Stimulated activated CD8-positive, alpha-beta memory T cell treated with anti-CD3 and anti-CD28 coated beads, Interleukin-7, amount 100 ng/mL, for 1 hour (primary cell): ENCODE results near the gene VWCE.
"Not testable (repeated sequence)": the region's sequence is repeated elsewhere in the genome, so short reads cannot be mapped to it uniquely, and the experiment has no call there.

Experiments used
- DNase-seq, 2 donors: peaks; one replicate each; pipeline ENCODE4 v3.0.0-alpha.2; 2020; ENCODE audit warnings: low read depth in 2 of 2

The VWCE gene

DNA sequence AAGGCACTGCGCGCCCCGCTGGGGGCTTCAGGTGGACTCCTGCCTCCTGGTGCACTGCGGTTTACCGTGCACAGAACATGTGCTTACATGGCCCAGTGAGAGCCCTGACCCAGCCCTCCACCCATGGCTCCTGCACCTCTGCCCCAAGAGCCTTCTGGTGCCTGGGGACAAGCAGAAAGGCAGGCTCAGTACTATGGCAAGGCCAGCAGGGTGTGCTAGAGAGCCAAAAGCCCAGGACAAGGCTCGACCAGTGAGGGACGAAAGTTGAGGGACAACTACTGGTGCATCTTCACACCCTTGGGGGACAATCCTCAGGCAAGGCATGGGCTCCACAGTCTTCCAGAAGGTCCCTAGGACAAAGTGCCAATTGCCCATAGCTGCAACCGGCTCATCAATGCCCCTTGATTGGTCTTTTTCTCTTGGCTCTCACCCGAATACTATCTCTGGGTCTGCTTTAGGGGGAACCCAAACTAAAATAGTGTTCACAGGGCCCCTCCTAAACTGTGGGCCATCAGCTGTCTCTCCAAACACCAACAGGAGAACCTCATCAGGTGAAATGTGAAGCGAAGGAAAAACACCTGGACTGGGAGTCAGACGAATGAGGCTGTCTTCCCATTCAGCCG, 40.6 kb downstream of the VWCE start:
- DNase-seq, result peak; percentile 12 to 25

DNA sequence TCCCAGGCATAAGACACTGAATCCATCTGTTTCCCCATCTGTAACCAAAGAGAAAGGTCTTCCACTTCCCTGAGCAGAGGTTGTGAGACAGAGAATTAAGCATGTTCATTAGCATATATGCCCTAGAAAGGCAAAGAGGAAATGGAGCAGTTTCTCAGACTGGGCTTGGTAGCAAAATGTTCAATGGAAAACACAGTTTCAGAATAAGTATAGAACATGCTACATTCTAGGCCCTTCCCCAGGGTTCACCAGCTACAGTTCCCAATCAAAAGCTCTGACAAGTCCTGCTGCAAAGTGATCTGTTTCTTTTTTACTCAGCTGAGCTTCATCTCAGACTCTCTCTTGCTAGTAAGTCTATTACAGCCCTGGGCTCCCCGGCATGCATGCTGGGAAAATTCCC, 42.8 kb downstream of the VWCE start:
- not testable (repeated sequence) for DNase-seq

DNA sequence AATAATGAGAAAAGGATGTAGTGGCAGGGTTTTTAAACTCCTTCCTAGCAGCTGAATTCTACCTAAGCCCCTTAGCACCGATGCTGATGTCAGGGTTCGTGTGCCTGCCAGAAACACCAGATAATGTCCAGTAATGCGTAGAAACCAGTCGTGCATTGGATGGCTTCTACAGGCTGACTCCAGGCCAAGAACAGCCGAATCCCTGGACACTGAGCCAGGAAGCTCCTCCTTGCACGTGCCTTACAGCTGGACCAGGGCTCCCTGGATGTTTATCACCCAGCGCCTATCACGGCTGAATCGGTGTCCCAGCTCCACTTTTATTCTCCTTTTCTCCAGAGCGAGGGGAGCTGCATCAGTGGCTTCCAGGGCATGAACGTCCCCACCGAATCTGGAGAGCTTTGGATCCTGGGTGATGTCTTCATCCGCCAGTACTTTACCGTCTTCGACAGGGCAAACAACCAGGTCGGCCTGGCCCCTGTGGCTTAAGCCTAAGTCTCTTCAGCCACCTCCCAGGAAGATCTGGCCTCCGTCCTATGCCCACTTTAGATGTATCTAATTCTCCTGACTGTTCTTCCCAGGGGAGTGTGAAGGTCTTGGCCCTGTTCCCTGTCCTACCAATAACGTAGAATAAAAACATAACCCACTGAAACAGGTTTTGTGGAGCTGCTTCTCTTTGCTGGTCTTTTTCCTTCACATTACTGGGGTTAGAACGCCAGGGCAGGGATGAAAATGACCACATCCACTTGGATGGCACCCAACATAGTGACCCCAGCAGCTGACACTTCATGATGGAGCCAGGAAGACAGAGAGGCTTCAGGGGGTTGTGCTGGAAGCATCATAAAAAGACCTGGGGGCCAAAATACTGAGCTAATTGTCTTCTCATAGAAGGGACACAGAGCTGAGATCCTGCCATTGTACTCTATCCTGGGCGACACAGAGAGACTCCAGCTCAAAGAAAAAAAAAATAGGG, 44.0 kb downstream of the VWCE start:
- not testable (repeated sequence) for DNase-seq

GRCh38 chr11:61249201-61249600, 45.9 kb downstream of the VWCE start:
- not testable (repeated sequence) for DNase-seq

GRCh38 chr11:61248071-61248470, 47.0 kb downstream of the VWCE start:
- not testable (repeated sequence) for DNase-seq

DNA sequence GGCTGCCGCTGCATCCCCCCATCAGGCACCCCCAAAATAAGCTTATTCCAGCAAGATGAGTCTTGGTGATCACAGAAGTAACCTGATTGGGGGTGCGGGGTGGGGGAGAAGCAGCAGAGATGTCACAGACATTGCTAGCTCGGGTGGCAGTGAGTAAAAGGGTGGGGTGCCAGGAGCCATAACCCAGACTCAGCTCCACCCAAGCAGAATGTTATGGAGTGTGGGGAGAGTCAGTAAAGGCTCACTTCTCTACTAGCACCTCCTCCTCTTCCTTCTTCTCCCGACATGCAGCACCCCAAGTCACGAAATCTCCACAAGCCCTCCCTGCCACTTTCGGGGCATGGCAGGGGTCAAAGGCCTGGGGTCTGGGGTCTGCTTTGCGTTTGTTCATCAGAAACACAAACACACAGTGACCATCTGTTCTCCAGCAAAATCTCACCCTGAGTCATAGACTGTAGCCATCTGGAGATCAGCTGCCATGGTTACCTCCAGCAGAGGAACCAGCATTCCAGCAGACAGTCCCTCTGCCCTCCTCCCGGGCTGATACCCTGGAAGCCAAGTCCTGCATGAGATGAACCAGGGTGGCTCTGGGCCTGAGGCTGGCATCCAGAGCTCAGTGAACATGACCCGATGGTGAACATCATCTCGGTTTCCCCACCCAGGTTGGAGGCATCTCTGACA, 49.7 kb downstream of the VWCE start:
- not testable (repeated sequence) for DNase-seq

GRCh38 chr11:61241526-61241925, 53.6 kb downstream of the VWCE start:
- not testable (repeated sequence) for DNase-seq

GRCh38 chr11:61240875-61241274, 54.2 kb downstream of the VWCE start, which contains the start of gene PGA5:
Gene PGA5 (plus strand): TSS chr11:61241175. CDS start chr11:61241227, 52 bp downstream.
- not testable (repeated sequence) for DNase-seq

- not testable (repeated sequence) for DNase-seq
Measured at GRCh38 chr11:61240288-61240687, 54.8 kb downstream of the VWCE start.

DNA sequence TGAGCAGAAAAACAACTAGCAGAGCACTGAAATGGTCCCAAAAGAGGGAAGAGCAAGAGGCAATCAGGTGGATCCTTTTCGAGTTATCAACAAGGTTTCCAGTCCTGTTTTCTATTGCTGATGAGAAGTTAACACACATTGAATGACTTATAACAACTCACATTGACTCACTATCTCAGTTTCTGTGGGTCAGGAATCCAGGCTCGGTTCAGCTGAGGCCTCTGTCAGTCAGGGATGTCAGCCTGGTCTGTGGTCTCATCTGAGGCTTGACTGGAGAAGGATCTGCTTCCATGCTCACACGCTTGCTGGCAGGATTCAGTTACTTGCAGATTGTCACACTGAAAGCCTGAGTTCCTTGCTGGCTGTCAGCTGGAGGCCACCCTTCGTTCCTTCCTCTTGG, 58.0 kb downstream of the VWCE start:
- not testable (repeated sequence) for DNase-seq

DNA sequence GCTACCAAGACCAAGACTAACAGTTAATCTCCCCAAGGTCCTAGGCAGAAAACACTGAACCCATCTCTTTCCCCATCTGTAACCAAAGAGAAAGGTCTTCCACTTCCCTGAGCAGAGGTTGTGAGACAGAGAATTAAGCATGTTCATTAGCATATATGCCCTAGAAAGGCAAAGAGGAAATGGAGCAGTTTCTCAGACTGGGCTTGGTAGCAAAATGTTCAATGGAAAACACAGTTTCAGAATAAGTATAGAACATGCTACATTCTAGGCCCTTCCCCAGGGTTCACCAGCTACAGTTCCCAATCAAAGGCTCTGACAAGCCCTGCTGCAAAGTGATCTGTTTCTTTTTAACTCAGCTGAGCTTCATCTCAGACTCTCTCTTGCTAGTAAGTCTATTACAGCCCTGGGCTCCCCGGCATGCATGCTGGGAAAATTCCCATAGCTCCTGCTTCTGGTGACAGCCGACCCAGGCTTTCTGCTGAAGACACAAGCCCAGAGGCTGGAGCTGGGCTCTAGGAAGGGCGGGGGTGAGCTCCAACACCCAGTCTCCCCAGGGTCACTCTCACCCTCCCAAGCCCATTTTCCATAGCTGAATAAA, 62.5 kb downstream of the VWCE start:
- not testable (repeated sequence) for DNase-seq

DNA sequence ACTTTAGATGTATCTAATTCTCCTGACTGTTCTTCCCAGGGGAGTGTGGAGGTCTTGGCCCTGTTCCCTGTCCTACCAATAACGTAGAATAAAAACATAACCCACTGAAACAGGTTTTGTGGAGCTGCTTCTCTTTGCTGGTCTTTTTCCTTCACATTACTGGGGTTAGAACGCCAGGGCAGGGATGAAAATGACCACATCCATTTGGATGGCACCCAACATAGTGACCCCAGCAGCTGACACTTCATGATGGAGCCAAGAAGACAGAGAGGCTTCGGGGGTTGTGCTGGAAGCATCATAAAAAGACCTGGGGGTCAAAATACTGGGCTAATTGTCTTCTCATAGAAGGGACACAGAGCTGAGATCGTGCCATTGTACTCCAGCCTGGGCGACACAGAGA, 63.5 kb downstream of the VWCE start:
- not testable (repeated sequence) for DNase-seq

- DNase-seq, result not testable (repeated sequence)
Measured at GRCh38 chr11:61231033-61231432, 64.1 kb downstream of the VWCE start.

GRCh38 chr11:61229458-61229857, 65.7 kb downstream of the VWCE start:
- not testable (repeated sequence) for DNase-seq

DNA sequence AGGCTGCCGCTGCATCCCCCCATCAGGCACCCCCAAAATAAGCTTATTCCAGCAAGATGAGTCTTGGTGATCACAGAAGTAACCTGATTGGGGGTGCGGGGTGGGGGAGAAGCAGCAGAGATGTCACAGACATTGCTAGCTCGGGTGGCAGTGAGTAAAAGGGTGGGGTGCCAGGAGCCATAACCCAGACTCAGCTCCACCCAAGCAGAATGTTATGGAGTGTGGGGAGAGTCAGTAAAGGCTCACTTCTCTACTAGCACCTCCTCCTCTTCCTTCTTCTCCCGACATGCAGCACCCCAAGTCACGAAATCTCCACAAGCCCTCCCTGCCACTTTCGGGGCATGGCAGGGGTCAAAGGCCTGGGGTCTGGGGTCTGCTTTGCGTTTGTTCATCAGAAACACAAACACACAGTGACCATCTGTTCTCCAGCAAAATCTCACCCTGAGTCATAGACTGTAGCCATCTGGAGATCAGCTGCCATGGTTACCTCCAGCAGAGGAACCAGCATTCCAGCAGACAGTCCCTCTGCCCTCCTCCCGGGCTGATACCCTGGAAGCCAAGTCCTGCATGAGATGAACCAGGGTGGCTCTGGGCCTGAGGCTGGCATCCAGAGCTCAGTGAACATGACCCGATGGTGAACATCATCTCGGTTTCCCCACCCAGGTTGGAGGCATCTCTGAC, 68.5 kb downstream of the VWCE start:
- DNase-seq, result not testable (repeated sequence)

GRCh38 chr11:61222692-61223091, 72.4 kb downstream of the VWCE start:
- not testable (repeated sequence) for DNase-seq

DNA sequence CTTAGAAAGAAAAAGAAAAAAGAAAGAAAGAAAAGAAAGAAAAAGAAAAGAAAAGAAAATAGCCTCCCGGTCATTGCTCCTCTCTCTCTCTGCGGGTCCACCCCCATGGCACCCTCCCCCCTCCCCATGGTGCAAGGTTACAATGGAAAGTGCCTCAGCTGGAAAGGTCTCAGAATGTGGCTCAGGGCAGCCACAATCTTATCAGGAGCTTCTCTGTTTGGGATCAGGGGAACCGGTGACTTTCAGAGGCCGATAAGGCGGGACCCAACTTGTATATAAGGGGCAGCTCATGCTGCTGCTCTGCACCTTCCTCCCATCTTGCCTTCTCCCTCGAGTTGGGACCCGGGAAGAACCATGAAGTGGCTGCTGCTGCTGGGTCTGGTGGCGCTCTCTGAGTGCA, 73.1 kb downstream of the VWCE start, which contains the start of gene PGA4:
PGA4 (plus strand) TSS at position 301 of the 400 bp plus-strand sequence; CDS start at position 355, 54 bp downstream.
- DNase-seq, result not testable (repeated sequence)

DNA sequence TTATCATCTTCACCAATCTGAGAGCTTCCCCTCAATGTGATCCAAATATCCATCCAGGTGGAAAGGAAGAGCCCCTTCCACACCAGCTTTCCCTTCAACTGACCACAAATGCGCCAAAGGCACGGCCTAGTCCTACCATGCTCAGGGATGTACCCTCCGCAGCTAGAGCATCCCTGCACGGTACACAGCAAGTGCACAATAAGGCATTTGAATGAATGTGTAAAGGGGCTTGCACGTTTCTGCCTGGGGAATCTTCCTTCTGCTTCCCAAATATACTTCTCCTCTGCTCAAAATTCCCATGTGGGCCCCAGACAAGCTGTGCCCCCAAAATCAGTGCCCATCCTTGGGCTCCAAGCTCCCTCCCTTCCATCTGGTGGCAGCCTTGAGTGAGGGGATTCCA, 76.1 kb downstream of the VWCE start:
- DNase-seq, result not testable (repeated sequence)

GRCh38 chr11:61218306-61218705, 76.8 kb downstream of the VWCE start:
- DNase-seq, result not testable (repeated sequence)

DNA sequence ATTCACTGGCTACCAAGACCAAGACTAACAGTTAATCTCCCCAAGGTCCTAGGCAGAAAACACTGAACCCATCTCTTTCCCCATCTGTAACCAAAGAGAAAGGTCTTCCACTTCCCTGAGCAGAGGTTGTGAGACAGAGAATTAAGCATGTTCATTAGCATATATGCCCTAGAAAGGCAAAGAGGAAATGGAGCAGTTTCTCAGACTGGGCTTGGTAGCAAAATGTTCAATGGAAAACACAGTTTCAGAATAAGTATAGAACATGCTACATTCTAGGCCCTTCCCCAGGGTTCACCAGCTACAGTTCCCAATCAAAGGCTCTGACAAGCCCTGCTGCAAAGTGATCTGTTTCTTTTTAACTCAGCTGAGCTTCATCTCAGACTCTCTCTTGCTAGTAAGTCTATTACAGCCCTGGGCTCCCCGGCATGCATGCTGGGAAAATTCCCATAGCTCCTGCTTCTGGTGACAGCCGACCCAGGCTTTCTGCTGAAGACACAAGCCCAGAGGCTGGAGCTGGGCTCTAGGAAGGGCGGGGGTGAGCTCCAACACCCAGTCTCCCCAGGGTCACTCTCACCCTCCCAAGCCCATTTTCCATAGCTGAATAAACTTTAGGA, 81.3 kb downstream of the VWCE start:
- not testable (repeated sequence) for DNase-seq
